GM19240 (cell line): Measurements from ENCODE around the gene LMX1B.

ENCODE experiments used
- DNase-seq: peaks from one replicate; pipeline ENCODE4 v3.0.0; 2011; ENCODE audit warnings: low spot score; ENCODE audit not compliant: insufficient read length

LMX1B gene

DNA sequence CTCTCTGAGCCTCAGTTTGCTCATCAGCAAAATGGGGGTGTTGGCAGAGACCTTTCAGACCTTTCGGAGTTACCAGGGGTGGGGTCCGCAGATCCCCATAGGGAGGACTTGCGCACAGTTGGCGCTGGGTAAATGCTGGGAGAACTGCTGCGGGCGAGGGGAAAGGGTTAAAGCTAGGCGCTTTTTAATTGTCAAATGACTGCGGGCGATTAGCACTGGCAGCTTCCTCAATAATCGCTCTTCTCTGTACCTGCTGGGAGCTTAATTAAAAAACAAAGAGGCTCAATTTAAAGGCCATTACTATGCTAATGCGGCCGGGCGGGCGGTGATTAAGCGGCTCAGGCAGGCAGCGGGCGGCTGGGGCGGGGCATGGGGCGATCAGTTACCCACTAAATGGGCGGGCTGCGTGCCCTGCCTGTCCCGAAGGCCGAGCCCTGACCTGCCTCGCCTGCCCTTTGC, 63.0 kb downstream of the LMX1B start:
- no peak for DNase-seq

DNA sequence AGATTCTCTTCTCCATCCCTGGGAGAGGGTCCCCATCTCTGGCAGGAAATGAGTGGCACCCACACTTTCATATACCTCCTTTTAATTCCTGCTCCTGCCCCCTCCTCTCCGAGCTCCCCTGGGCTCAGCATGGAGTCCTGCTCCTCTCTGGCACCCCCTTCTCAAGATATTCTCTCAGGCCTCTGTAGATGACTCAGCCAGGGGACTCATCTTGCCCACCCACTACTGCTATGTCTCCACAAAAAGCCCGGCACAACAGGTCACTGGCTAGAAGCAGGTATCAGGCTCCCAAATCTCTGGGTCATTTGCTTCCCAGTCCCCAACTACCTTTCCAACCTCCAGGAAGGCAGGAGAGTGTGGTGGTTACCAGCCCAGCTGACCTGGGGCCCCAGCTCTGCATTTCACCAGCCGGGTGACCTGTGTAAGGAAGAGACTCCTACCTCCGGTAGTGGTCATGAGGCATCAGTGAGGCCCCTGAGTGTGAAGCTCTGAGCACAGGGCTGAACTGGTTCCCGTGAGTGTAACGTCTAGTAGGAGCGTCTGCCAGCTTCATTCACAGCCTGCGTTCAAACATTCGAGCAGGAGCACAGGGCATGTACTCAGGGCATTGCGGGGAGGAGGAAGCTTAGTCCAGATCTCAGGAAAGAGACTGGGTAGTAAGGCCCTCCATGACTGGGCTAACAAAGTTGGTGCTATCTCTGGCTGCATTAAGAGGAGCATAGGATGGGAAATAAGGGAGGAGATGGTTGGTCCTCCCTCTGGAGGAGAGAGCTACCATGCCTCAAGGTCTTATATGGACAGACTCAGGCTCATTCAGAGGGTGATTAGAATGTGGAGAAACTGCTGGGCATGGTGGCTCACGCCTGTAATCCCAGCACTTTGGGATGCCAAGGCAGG, 63.7 kb downstream of the LMX1B start:
- no peak for DNase-seq

DNA sequence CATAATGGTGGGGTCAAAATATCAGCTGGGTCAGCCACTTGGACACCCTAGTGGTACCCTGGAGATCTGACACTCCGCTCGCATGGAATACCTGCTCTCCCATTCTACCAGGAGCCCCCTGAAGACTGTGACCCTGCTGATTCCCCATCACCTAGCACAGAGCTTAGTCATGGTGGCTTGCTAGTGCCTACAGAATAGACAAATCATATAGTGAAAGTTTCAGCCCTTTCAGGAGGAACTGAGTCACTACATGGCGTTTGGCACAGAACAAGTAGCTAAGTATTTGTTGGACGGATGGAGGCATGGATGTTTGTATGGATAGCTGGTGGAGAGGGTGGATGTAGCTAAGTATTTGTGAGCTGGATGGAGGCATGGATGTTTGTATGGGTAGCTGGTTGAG, 65.3 kb downstream of the LMX1B start:
- DNase-seq: no peak

DNA sequence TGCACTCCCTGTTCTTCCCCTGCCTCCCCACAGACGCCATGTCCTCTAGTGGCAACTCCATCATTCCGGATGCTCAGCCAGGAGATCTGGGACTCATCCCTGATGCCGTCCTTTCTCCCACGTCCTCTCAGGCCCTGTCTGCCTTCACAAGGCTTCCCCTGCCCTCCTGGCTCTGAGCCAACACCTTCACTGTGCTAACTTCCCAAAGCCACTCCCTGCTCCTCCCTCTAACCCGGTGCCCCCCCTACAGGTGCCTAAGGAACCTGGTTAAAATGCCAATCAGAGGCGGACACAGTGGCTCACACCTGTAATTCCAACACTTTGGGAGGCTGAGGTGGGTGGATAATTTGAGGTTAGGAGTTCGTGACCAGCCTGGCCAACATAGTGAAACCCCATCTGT, 67.6 kb downstream of the LMX1B start:
- no peak for DNase-seq

DNA sequence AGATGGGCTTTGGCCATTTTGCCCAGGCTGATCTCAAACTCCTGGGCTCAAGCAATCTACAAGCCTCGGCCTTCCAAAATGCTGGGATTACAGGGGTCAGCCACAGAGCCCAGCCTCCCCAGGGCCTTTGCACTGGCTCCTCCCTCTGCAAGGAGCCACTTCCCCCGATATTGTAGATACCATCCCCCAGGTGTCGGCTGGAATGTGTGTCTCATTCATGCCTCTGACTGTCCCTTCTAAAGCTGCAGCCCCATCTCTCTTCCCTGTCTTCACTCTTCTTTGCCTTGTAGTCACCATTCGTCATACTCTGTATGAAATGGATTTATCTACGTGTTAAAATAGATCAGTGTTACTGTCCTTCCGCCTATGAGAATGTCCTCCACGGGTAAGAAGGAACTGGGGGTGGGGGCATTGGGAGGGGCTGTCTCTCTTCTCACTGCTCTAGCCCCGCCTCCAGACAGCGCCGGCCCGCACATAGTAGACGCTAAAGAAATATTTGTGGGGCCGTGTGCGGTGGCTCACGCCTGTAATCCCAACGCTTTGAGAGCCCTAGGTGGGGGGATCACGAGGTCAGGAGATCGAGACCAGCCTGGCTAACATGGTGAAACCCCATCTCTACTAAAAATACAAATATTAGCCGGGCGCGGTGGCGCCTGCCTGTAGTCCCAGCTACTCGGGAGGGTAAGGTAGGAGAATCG, 68.5 kb downstream of the LMX1B start:
- no peak for DNase-seq

DNA sequence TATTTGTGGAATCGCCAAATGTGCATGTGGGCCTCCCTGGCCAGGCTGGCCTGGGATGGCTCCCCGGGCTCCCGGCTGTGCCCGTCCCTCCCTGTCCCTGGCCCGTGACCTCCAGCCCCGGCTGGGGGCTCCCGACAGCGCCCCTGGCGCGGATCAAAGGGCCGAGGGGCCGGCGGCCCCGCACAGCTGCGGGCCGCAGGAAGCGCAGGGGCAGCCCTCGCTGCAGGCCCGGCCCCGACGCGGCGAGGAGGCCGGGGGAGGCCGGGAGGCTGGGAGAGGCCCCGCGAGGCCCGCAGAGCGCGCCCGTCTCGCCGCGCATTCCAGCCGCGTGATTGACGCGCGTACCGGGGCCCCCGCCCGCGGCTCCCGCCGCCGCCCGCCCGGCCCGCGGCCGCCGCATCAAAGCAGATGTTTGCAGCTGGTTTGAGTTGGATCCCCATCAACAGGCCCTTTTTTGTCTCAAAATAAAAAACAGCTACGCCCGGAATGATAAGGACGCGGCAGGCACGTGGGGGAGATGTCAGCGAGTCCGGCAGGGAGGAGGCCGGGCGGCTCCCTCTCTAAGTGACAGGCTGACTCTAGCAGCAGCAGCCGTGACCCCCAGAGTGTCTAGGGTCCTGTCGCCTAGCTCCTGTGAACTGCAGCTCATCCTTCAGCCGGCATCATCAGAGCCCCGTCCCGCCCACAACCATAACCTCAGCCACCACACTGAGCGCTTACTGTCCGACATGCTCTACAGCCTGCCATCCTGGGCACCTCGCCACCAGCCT, 69.4 kb downstream of the LMX1B start:
- DNase-seq: no peak

DNA sequence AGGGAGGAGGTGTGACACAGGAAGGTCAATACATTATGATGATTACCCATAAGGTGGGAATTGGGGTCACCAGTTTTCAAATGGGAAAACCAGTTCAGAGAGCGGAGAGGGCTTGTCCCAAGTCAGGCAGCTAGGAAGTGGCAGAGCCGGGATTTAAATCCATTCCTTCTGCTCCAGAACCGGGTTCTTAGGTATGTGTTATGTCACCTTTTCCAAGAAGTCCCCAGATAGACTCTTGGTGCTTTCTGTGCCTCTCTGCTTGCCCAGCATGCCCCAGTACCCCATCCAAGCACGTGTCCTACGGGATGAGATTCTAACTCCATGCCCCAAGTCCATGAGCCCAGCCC, 69.9 kb downstream of the LMX1B start:
- no peak for DNase-seq

DNA sequence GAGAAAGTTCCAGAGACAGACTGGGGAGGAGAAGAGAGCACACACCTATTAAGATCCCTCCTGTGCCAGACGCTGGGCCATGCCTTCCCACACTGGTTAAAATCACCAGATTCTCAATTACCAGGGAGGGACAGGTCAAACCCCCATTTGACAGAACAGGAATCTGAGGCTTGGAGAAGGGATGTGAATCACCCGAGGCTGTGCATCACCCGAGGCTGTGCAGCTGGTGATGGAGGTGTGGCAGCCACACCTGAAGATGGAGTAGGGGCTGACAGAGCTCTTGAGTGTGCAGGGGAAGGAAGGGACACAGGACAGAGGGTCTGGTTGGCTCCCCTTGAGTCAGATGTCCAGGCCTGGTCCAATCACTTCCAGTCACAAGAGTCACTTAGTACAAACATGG, 70.6 kb downstream of the LMX1B start:
- no peak for DNase-seq

DNA sequence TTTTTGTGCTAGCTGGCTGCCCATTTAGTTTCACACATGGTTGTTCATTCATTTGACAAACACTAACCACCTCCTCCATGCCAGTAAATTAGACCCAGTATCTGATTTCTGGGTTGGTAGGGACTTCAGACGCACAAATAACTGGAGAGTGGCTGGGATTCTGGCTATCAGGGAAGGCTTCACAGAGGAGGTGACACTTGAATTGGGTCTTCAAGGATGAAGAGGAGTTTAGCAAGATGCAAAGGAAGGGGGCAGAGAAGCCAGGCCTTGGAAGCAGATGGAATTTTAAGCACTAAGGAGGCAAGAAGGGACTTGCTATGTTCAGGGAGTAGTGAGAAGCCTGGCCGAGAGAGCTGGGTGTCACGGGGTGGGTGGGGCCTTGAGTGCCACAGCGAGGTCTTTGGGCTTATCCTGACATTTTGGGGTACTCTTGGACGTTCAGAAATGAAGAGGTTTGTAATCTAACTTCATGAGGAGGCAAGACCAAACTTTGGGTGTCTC, 71.3 kb downstream of the LMX1B start:
- DNase-seq: no peak

DNA sequence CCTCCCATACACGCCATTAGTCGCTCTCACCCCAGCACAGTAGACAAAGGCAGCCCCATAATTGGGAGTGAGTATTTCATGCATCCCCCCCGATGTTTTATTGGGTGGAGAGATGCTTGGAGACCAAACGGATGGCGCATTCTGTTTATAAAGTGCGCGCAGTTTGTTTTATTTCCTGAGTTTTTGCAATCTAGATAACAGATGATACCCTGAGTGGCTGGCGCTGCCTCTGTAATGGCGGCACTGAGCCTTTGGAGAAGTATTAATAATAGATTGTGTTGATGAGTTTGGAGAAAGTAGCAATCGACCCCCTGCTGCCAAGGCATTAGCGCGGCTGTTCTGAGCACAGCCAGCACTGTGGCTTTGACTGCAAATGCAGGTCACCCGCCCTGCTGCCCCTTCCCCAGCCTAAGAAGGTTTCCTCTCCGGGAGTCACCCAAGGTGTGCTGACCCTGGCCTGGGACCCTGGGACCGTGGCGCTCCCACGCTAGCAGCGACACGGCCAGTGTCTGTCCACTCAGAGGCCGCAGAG, 74.3 kb downstream of the LMX1B start:
- DNase-seq: no peak

DNA sequence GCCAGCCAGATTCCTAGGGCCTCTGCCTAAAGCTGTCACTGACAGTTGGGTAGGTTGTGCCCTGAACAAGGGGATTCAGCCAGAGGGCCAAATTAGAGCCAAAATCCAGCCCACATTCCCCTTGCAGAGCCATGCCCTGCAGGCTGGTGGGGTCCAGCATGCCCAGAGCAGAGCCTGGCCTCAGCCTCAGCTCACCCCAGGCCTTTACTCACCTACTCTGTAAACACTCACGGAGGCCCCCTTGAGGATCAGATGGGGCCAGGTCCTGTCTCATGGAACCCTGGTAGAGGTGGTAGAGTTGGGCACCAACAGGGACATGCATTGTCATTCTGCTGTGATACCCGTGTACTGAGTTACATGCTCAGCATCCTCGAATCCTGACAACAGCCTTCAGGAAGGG, 74.9 kb downstream of the LMX1B start:
- no peak for DNase-seq

DNA sequence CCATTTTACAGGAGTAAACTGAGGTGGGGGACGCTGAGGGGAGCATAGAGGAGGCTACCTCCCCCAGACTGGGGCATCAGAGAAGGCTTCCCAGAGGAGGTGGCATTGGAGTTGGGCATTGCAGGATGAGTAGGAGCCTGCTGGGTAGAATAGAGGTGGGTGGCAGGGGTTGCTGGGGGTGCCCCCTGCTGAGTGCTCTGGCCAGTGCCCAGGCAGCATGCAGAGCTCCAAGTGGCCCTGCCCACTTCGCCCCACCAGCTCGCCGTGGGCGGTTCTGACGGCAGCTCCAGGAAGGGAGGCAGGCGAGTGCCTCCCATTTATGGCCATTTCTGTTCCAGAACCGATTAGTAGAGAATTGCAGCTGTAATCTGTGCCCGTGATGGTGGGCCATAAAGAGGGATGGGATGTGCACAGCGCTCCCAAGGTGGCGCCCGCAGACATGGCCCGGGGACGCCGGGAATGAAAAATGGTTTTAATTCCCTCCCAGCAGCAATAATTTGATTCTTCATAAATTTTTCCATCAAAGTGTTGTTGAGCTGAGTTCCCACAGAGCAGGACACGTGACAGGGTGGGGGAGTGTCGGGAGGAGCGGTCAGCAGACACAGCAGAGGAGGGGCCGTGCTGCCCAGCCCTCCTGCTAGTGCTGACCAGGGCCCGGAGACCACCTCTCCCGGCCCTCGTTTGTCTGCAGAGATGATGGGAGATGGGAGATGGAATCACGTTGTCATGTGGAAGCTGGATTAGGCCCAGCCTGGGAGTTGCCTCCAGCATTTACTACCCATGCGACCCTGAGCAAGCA, 75.5 kb downstream of the LMX1B start:
- no peak for DNase-seq

DNA sequence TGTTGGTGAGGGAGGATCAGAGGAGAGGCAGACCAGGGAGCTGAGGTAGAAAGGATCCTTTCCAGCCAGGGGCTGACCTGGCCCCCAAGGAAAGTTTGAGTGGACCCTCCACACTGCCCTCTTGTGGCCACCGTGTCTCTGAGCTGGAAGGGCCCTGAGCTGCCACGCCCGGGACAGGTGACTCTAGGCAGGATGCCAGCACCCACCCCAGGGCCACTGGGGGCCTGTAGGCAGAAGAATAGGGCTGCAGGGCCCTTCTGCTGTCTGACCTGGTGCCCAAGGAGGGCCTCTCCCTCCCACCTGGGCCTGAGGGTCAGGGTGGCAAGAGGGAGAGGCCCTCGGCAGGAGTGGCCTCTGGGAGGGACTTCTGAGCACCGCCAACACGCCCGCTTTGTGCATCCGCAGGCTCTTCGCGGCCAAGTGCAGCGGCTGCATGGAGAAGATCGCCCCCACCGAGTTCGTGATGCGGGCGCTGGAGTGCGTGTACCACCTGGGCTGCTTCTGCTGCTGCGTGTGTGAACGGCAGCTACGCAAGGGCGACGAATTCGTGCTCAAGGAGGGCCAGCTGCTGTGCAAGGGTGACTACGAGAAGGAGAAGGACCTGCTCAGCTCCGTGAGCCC, 76.8 kb downstream of the LMX1B start:
- DNase-seq: peak; percentile 79

DNA sequence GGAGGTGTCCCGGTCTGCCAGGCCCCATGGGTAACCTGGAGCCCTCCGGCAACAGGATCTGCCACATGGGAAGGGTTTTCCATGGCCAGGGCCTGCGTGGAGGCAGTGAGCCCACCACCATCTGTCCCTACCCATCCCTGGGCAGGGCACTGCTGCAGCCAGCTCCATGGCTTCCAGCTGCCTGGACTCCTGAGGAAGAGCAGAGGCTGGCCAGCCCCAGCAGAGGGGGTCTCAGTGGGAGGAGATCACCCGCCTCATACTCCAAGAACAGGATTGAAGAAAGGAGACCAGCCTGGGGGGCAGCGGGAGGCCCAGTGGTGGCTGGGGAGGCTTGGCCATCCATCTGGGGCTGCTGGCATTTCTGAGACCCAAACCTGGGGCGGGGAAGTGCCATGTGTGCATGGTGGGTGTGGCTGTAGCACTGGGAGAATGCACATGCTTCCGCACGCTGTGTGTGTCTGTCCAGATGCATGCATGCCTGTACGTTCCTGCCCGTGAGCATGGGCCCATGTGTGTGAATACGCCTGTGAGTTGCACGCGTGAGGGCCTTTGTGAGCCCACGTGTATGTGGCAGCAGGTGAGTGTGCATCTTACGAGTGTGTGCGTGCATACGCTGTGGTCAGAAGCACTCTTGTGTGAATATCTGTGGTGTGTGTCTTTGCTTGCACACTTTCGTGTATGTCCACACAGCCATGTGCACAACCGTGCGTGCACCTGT, 78.5 kb downstream of the LMX1B start:
- DNase-seq: no peak

DNA sequence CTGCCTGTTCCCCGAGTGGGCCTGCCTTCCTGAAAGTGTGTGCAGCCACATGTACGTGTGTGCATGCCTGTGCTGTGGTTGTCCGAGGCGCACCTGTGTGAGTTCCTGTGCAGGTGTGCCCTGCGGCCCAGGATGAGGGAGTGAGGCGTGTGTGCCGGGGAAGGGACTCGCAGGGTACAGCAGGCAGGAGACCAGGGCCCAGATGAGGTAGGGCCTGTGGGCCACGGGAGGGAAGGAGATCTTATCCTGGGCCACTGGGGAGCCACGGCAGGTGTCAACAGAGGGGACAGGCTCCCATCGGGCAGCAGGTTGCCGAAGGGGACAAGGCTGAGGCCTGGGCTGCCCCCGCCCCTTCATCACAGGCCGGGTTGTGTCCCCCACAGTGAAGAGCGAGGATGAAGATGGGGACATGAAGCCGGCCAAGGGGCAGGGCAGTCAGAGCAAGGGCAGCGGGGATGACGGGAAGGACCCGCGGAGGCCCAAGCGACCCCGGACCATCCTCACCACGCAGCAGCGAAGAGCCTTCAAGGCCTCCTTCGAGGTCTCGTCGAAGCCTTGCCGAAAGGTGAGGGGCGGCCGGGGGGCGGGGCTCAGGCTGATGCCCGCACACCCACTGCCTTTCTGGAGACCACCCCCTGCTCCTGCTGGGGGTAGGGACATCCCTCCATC, 79.2 kb downstream of the LMX1B start:
- DNase-seq: no peak

DNA sequence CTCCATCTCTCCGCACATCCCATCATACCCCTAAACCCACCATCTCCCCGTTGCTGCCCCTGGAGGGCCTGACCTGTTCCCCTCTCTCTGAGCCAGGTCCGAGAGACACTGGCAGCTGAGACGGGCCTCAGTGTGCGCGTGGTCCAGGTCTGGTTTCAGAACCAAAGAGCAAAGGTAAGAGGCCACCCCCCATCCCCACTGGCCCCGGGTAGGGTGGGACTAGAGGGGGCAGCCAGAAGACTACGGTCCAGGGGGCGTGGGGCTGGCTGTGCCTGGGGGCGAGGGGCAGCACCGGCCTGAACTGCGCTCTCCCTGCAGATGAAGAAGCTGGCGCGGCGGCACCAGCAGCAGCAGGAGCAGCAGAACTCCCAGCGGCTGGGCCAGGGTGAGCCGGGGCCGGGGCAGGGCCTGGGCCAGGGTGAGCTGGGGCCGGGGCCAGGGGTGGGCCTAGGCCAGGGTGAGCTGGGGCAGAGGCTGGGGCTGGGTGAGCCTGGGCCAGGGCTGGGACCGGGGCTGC, 79.8 kb downstream of the LMX1B start:
- DNase-seq: no peak

DNA sequence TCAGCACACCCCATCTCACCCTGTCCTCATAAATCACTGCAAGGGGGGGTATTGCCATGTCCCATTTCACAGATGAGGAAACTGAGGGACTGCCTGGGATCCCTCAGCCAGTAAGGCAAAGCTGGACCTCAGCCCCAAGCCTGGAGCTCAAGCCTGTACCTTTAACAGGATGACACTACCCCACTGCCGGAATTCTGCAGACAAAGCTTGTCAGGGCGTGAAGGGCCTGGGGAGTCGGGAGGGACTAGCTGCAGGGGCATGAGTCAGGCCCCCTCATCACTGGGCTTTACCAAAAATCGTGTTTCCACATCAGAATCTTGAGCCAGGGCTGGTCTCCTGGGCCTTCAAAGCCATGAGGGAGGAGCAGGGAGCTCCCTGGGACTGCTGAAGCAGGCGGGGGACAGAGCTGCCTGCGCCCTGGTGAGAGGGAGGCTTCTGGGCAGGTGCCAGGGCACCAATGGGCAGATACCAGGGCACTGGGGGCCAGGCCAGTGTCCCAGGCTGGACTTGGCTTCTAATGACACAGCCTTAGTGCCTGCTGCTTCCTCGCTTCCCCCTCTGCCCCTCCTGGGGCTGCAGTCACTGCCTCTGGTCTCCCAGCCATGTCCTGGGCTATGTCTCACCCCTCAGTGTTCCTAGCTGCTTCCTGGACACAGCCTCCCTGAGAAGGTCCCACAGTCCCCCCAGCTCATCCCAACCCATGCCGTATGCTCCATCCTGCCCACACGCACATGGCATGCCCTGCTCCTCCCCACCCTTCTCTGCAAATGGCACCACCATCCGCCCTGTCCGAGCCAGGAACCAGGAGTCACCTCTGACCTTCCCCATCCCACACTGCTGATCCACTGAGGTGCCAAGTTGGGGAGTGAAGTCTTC, 80.7 kb downstream of the LMX1B start:
- no peak for DNase-seq

DNA sequence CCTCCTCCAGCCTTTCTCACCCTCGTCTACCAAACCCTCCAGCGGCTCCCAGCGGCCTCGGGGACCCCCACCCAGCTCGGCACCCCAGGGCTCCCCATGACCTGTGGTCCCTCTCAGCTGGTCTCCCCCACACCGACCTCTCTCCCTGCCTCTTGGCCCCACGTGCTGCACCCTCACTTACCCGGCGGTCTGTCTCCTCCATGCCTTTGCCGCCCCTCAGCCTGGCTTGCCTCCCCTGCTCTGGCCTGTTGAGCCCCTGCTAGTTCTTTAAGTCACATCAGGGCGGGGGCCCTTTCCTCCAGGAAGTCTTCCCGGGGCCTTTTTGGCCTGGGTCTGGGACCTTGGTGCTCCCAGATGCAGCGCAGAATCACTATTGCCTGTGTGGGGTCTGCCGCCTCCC, 81.5 kb downstream of the LMX1B start:
- DNase-seq: no peak
